Body of pancreas (tissue), 4 donors: ENCODE measurements around the gene WASF3. TPM values are rescaled to one million over a fixed set of nuclear protein-coding genes. Genes with fewer than 3 reads are reported as not detected.

Source experiments
- ATAC-seq: fragments of 150-250 bp; one replicate; pipeline ENCODE4 v1.9.1; 2016
- DNase-seq, 4 donors: peaks; one replicate each; pipeline ENCODE4 v3.0.0-alpha.2; 2019
- H3K27ac ChIP-seq, 4 donors: fragments of 200-600 bp; sonication (generic); 1 replicate in 3 of 4; 2 replicates in 1 of 4; pipeline versions ENCODE4 v1.5.1 to v1.6.1; 2016 to 2019; ENCODE audit warnings: mild to moderate bottlenecking in 1 of 4, mixed read lengths in 1 of 4, moderate library complexity in 1 of 4
- H3K27me3 ChIP-seq, 2 donors: fragments of 200-600 bp; sonication (generic); one replicate each; pipeline ENCODE4 v1.6.0; 2016; ENCODE audit warnings: mild to moderate bottlenecking in 1 of 2
- H3K36me3 ChIP-seq, 2 donors: fragments of 200-600 bp; sonication (generic); replicated peaks in 1 of 2; 2 replicates each; pipeline ENCODE4 v1.5.1; 2016; ENCODE audit warnings: low read depth in 2 of 2; ENCODE audit not compliant: insufficient read depth in 1 of 2
- H3K4me1 ChIP-seq: fragments of 200-600 bp; sonication (generic); one replicate; pipeline ENCODE4 v1.6.0; 2016
- H3K4me3 ChIP-seq, 2 donors: fragments of 200-600 bp; sonication (generic); 1 replicate in 1 of 2; 2 replicates in 1 of 2; pipeline ENCODE4 v1.5.1; 2016 to 2019
- H3K9me3 ChIP-seq, 3 donors: fragments of 200-600 bp; sonication (generic); 1 replicate in 2 of 3; 2 replicates in 1 of 3; pipeline ENCODE4 v1.5.1; 2016
- POLR2A ChIP-seq, 3 donors: fragments of 450-650 bp; IDR thresholded peaks; one replicate each; pipeline ENCODE4 v1.6.1; 2016; ENCODE audit warnings: antibody characterized with exemption in 3 of 3, mild to moderate bottlenecking in 2 of 3
- WGBS, 2 donors: methylation state at CpG; one replicate each; pipeline ENCODE4 v1.1.5; 2017; 5-methylcytosine and 5-hydroxymethylcytosine counted together
- intact Hi-C: fragments of 100-400 bp; cut with DNase I; formaldehyde crosslinking; loops from one replicate; pipeline ENCODE4 v1.15.1; 2023
- total RNA-seq, 2 donors: library from RNA; depleted of rRNA; stranded (reverse); fragments of >200 nt; gene quantifications; one replicate each; pipeline ENCODE4 v1.1.0, GENCODE V29; 2016
- TF ChIP-seq, protein P1 (sequence below), 7 experiments: fragments of 450-650 bp in 4 of 7; fragments of 200-600 bp in 3 of 7; sonication (generic) in 3 of 7; IDR thresholded peaks; one replicate each; pipeline ENCODE4 v1.5.1; 2016 to 2019; ENCODE audit warnings: antibody characterized with exemption in 7 of 7

Gene WASF3
- total RNA-seq, 2 donors from 2014 or later = 6.0 to 13.2 TPM

DNA sequence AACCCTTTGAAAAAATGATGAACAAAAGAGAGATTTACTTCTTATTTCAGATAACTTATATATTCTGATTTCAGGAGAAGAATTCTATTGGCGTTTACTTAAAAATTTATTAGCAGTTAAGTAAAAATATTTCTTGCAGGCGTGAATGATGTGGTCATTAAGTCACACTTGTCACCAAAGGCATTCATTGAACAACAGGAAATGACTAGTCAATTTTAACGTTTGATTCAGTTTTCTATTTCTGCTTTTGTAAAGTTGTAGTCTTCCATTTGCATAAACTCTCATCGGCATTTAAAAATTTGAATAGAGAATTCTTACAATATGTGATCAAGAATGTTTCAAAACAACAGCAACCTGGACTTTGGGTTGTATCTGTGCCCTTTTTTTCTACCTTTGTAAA lies 119.7 kb downstream of the WASF3 start:
- DNase-seq (no peak), ATAC-seq (no peak)
- no peaks in the 10 kb centered on the region for H3K9me3 ChIP-seq
- TF ChIP-seq, protein P1, sequence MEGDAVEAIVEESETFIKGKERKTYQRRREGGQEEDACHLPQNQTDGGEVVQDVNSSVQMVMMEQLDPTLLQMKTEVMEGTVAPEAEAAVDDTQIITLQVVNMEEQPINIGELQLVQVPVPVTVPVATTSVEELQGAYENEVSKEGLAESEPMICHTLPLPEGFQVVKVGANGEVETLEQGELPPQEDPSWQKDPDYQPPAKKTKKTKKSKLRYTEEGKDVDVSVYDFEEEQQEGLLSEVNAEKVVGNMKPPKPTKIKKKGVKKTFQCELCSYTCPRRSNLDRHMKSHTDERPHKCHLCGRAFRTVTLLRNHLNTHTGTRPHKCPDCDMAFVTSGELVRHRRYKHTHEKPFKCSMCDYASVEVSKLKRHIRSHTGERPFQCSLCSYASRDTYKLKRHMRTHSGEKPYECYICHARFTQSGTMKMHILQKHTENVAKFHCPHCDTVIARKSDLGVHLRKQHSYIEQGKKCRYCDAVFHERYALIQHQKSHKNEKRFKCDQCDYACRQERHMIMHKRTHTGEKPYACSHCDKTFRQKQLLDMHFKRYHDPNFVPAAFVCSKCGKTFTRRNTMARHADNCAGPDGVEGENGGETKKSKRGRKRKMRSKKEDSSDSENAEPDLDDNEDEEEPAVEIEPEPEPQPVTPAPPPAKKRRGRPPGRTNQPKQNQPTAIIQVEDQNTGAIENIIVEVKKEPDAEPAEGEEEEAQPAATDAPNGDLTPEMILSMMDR (IDR thresholded peaks at IDR 0.05) = no peak
- TF ChIP-seq POLR2A (IDR thresholded peaks at IDR 0.05) = no peak
- H3K4me1 ChIP-seq = no peaks in the 10 kb centered on the region
- no peak overlapping the region for H3K27ac ChIP-seq
- 61 to 72% methylated on average over 4 of the region's 4 CpGs for WGBS, 2 donors
- H3K36me3 ChIP-seq = no peaks in the 10 kb centered on the region
- H3K27me3 ChIP-seq = no peaks in the 10 kb centered on the region
- intact Hi-C loops = no loop called here
- no peak overlapping the region for H3K4me3 ChIP-seq

DNA sequence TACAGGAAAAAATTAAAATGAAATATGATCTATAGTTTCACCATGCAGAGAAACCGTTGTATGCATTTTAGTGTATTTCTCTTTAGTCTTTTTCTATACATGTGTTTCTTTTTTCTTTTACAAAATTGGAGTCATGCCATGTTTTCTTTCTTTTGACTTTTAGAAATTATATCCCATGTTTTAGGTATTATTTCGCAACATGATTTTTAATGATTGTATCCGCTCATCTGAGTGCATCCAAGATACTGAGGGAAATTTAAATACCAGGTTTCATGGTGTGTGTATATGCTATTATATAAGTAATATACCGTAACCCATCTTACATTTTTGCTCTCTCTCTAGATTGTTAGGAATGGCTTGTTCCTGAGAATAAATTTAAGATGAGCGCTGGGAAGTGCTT lies 120.8 kb downstream of the WASF3 start:
- DNase-seq (no peak), ATAC-seq (no peak)
- peaks cover 0 to 3% of the 10 kb centered on the region in 2 donors for H3K36me3 ChIP-seq
- 93 to 97% methylated on average over 5 of the region's 5 CpGs for WGBS, 2 donors
- no peaks in the 10 kb centered on the region for H3K9me3 ChIP-seq
- H3K4me3 ChIP-seq = no peak overlapping the region
- no peaks in the 10 kb centered on the region for H3K4me1 ChIP-seq
- TF ChIP-seq, protein P1 (IDR thresholded peaks at IDR 0.05) = no peak
- TF ChIP-seq POLR2A (IDR thresholded peaks at IDR 0.05) = no peak
- no peak overlapping the region for H3K27ac ChIP-seq
- intact Hi-C loops = no loop called here
- no peaks in the 10 kb centered on the region for H3K27me3 ChIP-seq

DNA sequence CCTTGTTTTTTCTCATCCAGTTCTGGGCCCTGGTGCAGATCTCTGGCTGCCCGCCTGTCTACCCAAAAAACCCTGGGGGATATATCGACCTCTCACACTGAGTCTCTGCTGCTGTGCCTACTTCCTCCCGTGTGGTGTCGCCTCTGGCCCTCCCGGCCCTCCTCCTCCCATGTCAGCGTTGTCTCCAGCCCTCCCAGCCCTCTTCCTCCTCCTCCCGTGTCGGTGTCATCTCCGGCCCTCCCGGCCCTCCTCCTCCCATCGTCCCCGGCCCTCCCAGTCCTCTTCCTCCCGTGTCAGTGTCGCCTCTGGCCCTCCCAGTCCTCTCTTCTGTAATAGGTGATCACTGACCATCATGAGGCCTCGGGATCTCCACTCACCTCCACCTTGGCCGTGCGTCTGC lies 121.3 kb downstream of the WASF3 start:
- intact Hi-C loops = no loop called here
- H3K4me1 ChIP-seq = no peaks in the 10 kb centered on the region
- peaks cover 0 to 3% of the 10 kb centered on the region in 2 donors for H3K36me3 ChIP-seq
- H3K27ac ChIP-seq = no peak overlapping the region
- no peaks in the 10 kb centered on the region for H3K9me3 ChIP-seq
- ATAC-seq = no peak
- no peaks in the 10 kb centered on the region for H3K27me3 ChIP-seq
- no peak for DNase-seq
- TF ChIP-seq, protein P1 (IDR thresholded peaks at IDR 0.05) = no peak
- no peak for TF ChIP-seq POLR2A (IDR thresholded peaks at IDR 0.05)
- no peak overlapping the region for H3K4me3 ChIP-seq
- WGBS, 2 donors = 88 to 89% methylated on average over 17 of the region's 17 CpGs

DNA sequence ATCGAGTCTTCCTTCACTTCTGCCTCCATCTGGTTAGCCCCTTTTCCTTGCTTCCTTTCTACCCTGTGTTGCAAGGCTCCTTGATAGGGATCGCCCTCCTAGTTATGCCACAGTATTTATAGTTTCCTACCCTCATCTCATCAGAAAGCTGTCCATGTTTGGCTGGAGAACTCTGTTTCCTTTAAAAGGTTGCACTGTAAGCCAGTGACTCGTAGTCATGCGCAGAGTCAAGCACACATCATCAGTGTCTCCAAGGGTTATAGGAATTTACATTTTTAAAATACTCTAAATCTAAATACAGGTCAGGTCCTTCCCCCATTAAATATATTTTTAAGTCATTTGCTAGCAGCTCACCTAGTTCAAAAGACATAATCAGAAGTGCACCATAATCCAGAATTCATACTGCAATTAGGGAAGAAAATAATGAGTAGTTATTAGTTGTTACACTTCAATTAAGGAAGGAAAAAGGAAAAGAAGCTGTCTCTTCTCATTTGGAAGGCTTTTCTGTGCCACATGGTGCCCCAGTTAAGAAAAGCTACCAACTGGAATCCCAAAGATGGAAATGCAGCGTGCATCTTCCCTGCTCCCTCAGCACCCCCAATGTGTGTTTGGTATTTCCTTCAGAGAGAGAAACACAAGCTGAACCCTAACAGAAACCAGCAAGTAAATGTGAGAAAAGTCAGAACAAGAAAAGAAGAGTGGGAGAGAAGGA lies 122.1 kb downstream of the WASF3 start:
- intact Hi-C loops = no loop called here
- H3K9me3 ChIP-seq = no peaks in the 10 kb centered on the region
- no peak for TF ChIP-seq POLR2A (IDR thresholded peaks at IDR 0.05)
- TF ChIP-seq, protein P1 (IDR thresholded peaks at IDR 0.05) = no peak
- peaks cover 0 to 3% of the 10 kb centered on the region in 2 donors for H3K36me3 ChIP-seq
- no peak for DNase-seq
- H3K4me3 ChIP-seq = no peak overlapping the region
- no peak overlapping the region for H3K27ac ChIP-seq
- 89 to 90% methylated on average over 5 of the region's 5 CpGs for WGBS, 2 donors
- no peak for ATAC-seq
- no peaks in the 10 kb centered on the region for H3K27me3 ChIP-seq
- no peaks in the 10 kb centered on the region for H3K4me1 ChIP-seq

DNA sequence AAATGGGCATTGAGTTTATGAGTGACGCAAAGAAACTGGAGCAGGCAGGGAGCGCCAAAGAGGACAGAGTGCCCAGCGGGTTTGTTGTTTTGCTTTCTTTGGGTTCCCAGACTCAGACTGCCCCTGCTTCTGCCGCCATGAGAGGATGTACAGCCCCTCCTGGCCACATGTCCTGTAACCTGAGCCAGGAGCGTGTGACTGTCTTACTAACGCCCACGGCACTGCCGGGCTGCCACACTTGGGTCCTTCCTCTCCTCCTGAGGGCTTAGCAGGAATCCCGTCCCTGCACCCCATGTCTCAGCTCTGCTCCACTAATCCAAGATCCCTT lies 122.6 kb downstream of the WASF3 start:
- no peak overlapping the region for H3K27ac ChIP-seq
- DNase-seq = no peak
- no peaks in the 10 kb centered on the region for H3K27me3 ChIP-seq
- intact Hi-C loops = no loop called here
- no peak for TF ChIP-seq POLR2A (IDR thresholded peaks at IDR 0.05)
- TF ChIP-seq, protein P1 (IDR thresholded peaks at IDR 0.05) = no peak
- no peak for ATAC-seq
- H3K36me3 ChIP-seq = peaks cover 0 to 3% of the 10 kb centered on the region in 2 donors
- no peaks in the 10 kb centered on the region for H3K4me1 ChIP-seq
- no peak overlapping the region for H3K4me3 ChIP-seq
- no peaks in the 10 kb centered on the region for H3K9me3 ChIP-seq
- 90 to 92% methylated on average over 9 of the region's 9 CpGs for WGBS, 2 donors
